CD1c-positive myeloid dendritic cell (primary cell): Measurements from ENCODE around the gene ADAMTSL2.

Experiments used
- DNase-seq: peaks from one replicate; pipeline ENCODE4 v3.0.0-alpha.2; 2016; ENCODE audit errors: extremely low spot score

Gene ADAMTSL2

DNA sequence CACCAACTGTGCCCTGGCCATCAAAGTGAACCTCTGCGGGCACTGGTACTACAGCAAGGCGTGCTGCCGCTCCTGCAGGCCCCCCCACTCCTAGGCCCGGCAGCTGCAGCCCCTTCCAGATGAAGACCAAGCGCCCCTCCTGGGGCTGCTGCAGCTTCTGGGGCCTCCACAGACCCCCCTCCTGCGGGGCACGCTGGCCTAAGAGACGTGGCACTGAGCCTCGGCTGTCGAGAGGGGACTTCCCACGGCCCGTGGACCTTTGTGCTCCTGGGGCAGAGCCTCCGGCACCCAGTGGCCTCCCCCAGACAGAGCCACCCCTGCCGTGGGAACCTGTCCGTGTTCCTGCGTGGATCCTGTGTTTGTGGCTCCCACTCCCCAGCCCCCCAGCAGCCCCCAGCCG, 40.3 kb downstream of the ADAMTSL2 start:
- DNase-seq: no peak

- DNase-seq: no peak
Observed at GRCh38 chr9:133575186-133576030, 40.9 kb downstream of the ADAMTSL2 start.

DNA sequence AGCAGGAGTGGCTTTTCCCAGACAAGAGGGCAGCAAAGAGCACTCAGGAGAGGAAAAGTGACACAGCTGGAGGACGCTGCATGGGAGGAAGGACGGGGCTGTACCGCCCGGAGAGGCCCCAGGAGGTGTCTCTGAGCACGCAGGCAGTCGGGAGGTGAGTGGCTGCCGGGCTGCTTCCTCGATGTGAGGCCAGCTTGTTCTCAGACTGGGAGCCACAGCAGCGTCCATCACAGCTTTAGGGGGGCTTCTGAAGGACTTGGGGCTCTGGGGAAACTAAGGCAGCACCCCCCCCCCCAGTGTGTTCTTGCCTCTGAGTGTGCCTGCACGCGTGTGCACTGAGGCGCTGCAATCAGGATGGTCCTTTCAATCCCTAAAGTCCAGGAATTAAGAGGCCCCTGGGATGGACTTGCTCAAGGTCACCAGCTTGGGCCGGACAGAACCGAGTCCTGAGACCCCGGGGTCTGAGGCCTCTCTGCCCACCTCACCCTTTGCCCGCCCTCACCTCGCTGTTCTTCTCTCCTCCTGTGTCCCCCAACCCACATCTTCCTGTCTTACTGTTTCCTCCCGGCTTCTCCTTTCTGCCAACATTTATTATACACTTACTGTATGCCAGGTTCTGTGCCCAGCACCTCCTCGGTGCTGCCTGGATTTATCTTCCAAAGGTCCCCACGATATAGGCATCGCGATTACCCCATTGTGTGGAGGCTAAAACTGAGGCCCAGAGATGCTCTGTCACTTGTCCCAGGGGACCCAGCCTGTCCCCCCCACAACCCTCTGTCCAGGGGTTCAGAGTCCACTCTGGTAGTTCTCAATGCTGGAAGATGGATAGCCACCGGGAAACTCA, 41.7 kb downstream of the ADAMTSL2 start:
- DNase-seq: no peak

DNA sequence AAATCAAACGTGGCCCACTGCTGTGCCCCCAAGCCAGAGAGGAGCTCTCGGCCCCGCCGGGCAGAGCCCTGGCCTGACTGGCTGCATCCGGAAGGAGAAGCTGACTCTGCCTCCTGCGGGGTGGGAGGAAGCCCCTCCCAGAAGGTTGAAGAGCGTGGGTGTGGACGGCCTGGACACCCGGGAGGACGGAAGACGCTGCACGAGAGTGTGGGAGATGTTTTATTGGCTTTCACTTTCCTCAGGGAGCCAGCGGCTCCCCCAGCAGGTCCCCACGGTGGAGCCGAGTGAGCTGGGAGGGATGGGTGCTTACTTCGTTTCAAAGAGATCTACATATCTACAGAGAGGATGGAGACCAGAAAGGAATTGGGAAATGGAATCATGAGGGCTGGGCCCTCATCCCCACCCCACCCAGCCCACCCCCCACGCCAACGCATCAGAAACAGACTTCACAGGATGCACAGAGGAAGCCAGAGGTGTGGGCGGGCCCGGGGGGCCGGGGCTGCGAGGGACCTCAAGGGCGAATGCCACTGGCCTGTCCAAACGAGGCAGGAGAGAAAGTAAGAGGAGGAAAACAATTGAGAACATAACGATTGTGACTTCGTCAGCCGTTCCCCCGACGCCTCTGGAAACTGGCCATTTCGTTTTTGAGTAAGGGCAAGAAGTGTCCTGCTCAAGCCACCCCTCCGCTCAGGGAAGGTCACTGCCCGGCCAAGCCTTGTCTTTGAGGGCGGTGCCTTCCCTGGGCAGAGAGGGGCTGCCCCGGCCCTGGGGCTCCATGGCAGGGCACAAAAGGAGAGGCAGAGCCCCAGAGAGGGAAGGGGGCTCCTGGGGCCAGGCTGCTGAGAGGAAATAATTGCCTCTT, 42.6 kb downstream of the ADAMTSL2 start:
- peak; percentile 78 for DNase-seq

DNA sequence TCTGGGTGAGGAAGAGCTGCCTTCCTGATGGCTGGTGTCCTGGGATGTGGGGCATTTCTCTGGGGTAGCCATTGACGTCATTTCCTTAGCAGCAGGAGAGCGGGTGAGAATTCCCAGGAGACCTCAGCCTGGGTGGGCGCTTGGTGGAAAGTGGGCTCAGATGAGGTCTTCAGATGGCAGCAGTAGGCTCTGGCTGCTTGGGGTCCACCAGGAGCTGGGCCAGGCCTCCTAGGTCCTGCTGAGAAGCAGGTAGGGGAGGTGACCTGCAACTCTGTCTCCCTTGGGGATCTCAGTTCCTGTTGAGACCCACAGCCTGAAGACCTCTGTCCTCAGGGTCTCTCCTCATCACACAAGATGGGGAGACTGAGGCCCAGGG, 43.2 kb downstream of the ADAMTSL2 start:
- DNase-seq: no peak

- no peak for DNase-seq
Observed at GRCh38 chr9:133578524-133579441, 44.3 kb downstream of the ADAMTSL2 start.

GRCh38 chr9:133579601-133580418, 45.3 kb downstream of the ADAMTSL2 start:
- no peak for DNase-seq

DNA sequence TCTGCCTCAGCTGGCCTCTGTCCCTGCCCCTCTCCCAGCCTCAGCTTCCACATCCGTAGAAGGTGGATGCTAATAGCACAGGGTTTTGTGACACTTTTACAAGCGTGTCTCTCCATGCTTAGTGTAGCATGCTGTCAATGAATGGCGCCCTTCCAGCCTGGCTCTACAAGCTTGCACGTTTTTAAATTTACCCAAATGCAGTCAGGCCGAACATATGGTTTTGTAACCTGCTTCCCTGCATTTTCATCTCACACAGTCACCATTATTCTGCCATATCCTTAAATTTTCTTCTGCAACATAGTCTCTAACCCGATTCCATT, 45.9 kb downstream of the ADAMTSL2 start:
- DNase-seq: no peak

DNA sequence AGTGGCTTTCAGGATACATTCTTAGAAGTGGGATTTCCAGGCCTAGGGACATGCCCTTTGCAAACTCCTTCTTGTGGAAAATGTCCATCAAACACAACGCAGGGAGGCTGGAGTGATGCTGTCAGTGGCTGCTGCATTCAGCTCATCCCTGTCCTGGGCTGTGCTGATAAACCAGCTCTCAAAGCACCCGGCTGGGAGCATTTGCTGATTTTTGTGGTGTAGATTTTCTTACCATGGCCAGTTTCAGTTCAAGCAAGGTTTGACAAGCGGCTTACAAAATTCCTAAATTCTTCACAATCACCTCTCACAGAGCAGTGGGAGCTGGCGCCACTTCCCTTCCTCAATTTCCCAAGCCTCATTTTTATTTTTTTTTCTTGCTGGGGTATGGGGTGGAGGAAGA, 46.5 kb downstream of the ADAMTSL2 start:
- DNase-seq: no peak

DNA sequence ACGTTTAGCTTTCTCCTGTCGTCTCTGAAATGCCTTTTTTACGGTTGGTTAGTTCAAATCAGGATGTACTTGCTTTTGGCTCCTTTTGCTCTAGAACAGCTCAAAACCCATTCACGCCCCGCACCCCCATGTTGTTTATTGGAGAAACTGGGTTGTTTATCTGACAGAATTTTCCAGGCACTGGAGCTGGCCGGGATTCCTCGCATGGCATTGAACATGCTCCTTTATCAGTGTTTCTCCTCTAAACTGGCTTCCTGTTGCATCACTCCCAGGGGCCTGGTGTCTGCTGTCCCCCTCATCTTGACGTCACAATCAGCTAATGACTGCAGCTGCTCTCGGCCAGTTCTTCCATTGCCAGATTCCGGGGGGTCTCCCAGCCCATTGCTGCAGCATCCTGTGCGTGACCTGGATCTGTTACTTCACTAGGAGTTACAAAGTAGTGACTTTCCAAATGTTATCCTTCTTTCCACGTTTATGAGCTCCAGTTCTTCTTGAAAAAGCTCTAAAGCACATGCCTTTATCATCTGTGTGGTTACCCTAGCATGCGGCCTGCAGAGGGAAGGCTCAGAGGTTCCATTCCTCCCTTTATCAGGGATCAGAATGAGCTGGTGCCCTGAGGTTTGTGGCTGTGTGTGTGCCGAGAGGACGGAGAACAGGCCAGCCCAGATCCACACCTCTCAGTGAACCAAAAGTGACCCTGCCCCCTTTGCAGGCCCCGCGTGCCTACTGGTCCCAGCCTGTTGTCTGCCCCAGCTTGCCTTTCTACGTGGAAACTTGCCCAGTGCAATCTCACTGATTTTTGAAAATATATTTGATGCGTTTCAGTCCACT, 47.2 kb downstream of the ADAMTSL2 start:
- DNase-seq: no peak

- DNase-seq: no peak
Observed at GRCh38 chr9:133582501-133583045, 48.1 kb downstream of the ADAMTSL2 start.

GRCh38 chr9:133583111-133583510, 48.6 kb downstream of the ADAMTSL2 start:
- DNase-seq: no peak

DNA sequence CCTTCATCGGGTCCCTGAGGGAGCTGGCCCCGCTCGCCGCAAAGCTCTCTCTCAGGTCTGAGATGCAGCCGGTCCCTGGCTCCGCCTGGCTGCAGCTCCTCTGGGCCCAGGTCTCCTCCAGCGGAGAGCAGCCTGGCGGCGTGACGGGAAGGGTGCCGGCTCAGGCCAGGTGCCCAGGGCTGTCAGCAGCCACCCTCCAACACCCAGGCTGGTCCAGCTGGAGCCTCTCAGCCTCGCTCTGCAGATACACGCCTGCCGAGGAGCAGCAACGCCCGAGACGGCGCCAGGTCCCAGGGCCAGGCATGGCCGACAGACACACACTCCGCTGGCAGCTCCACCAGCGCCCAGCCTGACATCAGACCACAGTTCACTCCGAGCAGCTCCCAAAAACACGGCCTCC, 49.1 kb downstream of the ADAMTSL2 start:
- DNase-seq: no peak

DNA sequence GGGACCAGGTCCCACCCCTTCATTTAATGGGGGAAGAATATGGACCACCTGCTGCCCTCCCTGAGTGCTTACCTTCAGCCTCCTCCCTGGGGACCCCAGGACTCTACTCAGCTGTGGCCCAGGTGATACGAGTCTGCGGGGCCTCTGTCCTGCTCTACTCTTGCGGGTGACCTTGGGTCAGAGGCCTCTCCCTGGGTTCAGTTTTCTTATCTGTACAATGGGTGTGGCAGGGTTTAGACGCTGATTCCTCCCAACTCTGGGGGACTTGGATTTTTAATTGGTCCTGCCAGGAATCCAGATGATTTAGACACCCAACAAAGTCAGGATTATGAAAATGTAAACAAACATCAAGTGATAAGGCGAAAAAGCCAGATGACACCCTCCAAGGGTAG, 49.7 kb downstream of the ADAMTSL2 start:
- no peak for DNase-seq

DNA sequence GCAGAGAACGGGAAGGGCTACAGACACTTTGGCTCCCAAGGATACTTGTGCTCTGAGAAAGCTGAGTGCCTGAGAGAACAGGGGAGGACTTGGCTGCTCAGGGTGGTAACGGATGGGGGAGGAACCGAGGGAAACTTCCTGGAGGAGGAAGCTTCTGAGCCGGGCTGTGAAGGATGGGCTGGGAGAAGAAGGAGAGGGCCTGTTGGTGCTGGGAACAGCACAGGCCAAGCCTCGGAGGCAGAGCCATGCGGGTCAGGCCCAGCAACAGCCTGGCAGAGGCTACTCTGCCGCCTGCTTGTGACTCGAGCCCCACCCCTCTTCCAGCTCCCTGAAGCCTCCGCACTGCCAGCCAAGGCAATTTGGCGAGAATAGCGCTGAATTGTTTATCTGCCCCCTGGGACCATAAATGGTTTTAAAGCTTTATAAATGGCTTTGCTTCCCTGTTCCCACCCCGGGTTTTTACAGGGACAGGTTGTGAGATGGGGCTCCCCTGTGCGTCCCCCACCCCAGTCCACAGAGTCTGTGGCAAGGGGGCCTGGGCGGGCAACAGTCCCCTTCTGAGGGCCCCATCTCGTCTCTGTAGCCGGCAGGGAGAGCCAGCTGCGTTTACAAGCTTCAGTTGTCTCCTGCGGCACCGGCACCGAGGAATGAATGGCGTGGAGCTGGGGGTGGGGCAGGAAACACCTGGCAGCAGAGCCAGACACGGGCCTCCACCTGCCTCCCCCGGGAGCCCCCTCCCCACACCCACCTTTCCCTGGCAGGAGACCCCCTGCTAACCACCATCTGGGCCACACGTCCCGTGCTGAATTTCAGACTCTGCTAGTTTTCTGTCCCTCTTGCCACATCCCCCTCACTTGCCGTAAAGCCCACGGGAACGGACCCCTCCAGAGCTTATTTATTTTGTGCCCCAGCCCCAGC, 50.3 kb downstream of the ADAMTSL2 start:
- no peak for DNase-seq

DNA sequence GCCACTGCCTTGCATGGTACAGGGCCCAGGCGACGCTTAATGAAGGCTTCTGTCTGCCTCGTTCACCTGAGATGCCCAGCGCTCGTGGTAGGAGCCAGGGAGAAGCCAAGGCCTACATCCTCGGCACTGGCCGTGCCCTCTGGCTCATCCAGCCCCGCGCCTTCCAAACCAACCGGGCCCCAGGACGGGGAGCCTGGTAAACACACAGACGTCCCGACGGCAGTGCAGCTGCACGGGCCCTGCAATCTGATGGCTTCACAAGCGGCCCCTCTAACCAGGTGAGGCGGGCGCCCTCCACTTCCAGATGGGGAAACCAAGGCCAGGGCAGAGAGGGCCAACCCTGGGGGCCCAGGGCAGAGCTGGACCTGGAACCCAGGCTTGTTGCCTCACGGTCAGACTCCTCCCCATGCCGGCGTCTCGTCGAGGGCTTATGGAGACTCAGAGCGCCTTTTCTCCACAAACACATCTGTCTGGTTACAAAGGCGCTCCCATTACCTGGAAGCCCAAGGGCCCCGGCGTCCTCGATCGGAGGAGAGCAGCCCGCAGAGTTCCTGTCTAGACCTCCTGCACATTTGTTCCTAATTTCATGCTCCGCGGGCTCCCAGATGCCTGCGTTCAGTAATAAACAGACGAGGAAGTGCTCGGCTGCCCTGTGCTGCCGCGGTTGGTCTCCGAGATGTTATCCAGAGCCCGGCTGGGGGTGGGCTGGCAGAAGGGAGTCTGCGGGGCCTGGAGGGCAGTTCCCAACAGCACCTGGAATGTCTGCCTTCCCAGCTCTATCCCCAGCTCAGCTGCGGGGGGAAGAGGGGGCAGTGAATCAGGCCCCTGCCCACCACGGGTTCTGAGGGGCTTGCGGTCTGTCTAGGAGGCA, 51.2 kb downstream of the ADAMTSL2 start:
- DNase-seq: no peak

- no peak for DNase-seq
Observed at GRCh38 chr9:133587051-133587450, 52.5 kb downstream of the ADAMTSL2 start.
